ENCODE measurements around the gene CRIM1.

The CRIM1 gene

GRCh38 chr2:36367486-36367885, 11.9 kb downstream of the CRIM1 start:
- no peaks in the 10 kb centered on the region for H3K9me3 Mint-ChIP-seq
- H3K4me1 Mint-ChIP-seq, result peaks cover 63% of the 10 kb centered on the region
- no peaks in the 10 kb centered on the region for H3K36me3 Mint-ChIP-seq (ENCODE audit: low read depth)
- H3K27me3 Mint-ChIP-seq (ENCODE audit: low read depth), result no peaks in the 10 kb centered on the region
- no peak for TF ChIP-seq CTCF (IDR thresholded peaks at IDR 0.05; ENCODE audit: unreplicated experiment in 3 of 3)
- H3K4me3 Mint-ChIP-seq, result no peak overlapping the region
- peak overlapping the region; percentile 40 to 80 (median 46) for H3K27ac Mint-ChIP-seq

- TF ChIP-seq CTCF (IDR thresholded peaks at IDR 0.05; ENCODE audit: unreplicated experiment in 3 of 3), result no peak
- H3K4me3 Mint-ChIP-seq, result no peak overlapping the region
- no peaks in the 10 kb centered on the region for H3K9me3 Mint-ChIP-seq
- H3K4me1 Mint-ChIP-seq, result peaks cover 68% of the 10 kb centered on the region
- no peaks in the 10 kb centered on the region for H3K27me3 Mint-ChIP-seq (ENCODE audit: low read depth)
- no peaks in the 10 kb centered on the region for H3K36me3 Mint-ChIP-seq (ENCODE audit: low read depth)
- peak overlapping the region; percentile 40 to 80 (median 46) for H3K27ac Mint-ChIP-seq
Observed at GRCh38 chr2:36367895-36368353, 12.3 kb downstream of the CRIM1 start.

GRCh38 chr2:36368438-36368837, 12.9 kb downstream of the CRIM1 start:
- H3K4me3 Mint-ChIP-seq, result no peak overlapping the region
- H3K9me3 Mint-ChIP-seq, result no peaks in the 10 kb centered on the region
- no peaks in the 10 kb centered on the region for H3K36me3 Mint-ChIP-seq (ENCODE audit: low read depth)
- peak overlapping the region; percentile 40 to 80 (median 46) for H3K27ac Mint-ChIP-seq
- H3K4me1 Mint-ChIP-seq, result peaks cover 73% of the 10 kb centered on the region
- TF ChIP-seq CTCF (IDR thresholded peaks at IDR 0.05; ENCODE audit: unreplicated experiment in 3 of 3), result no peak
- H3K27me3 Mint-ChIP-seq (ENCODE audit: low read depth), result no peaks in the 10 kb centered on the region

GRCh38 chr2:36369163-36369562, 13.6 kb downstream of the CRIM1 start:
- Mint-ChIP-seq H3K4me1 (peaks cover 80% of the 10 kb centered on the region), H3K27me3 (ENCODE audit: low read depth) (no peaks in the 10 kb centered on the region), H3K36me3 (ENCODE audit: low read depth) (no peaks in the 10 kb centered on the region), H3K27ac (peak overlapping the region in 2 of 3 experiments; percentile 43 to 58), H3K4me3 (no peak overlapping the region), H3K9me3 (no peaks in the 10 kb centered on the region)
- TF ChIP-seq CTCF (IDR thresholded peaks at IDR 0.05; ENCODE audit: unreplicated experiment in 3 of 3), result no peak

- TF ChIP-seq CTCF (IDR thresholded peaks at IDR 0.05; ENCODE audit: unreplicated experiment in 3 of 3), result no peak
- Mint-ChIP-seq H3K27me3 (ENCODE audit: low read depth) (no peaks in the 10 kb centered on the region), H3K9me3 (no peaks in the 10 kb centered on the region), H3K4me3 (no peak overlapping the region), H3K4me1 (peaks cover 85% of the 10 kb centered on the region), H3K27ac (peak overlapping the region in 2 of 3 experiments; percentile 4 to 26), H3K36me3 (ENCODE audit: low read depth) (no peaks in the 10 kb centered on the region)
Observed at GRCh38 chr2:36369716-36370115, 14.1 kb downstream of the CRIM1 start.

- Mint-ChIP-seq H3K4me1 (peaks cover 85% of the 10 kb centered on the region), H3K27me3 (ENCODE audit: low read depth) (no peaks in the 10 kb centered on the region), H3K9me3 (no peaks in the 10 kb centered on the region), H3K27ac (peak overlapping the region in 2 of 3 experiments; percentile 4 to 26), H3K36me3 (ENCODE audit: low read depth) (no peaks in the 10 kb centered on the region), H3K4me3 (no peak overlapping the region)
- TF ChIP-seq CTCF (IDR thresholded peaks at IDR 0.05; ENCODE audit: unreplicated experiment in 3 of 3), result no peak
Observed at GRCh38 chr2:36370281-36370680, 14.7 kb downstream of the CRIM1 start.

Measured in nephron (organoid).